Endothelial cell of umbilical vein (primary cell): ENCODE measurements around the gene LRRC56.

Experiments used
- POLR2A ChIP-seq: IDR thresholded peaks from 2 replicates; pipeline ENCODE4 v1.6.1; 2012; ENCODE audit warnings: low read depth, mild to moderate bottlenecking, control low read depth, low read length
- TF ChIP-seq, protein P1 (sequence below): IDR thresholded peaks from 2 replicates; pipeline ENCODE4 v1.6.1; 2011; ENCODE audit not compliant: insufficient read depth, insufficient read length
- TF ChIP-seq, protein P2 (sequence below), 2 donors: IDR thresholded peaks; 1 replicate in 1 of 2; 2 replicates in 1 of 2; pipeline ENCODE4 v1.5.1; 2011; ENCODE audit warnings: low read length in 2 of 2, mild to moderate bottlenecking in 2 of 2, moderate library complexity in 2 of 2, control low read depth in 1 of 2, inconsistent platforms in 1 of 2, low read depth in 1 of 2; ENCODE audit not compliant: insufficient read depth in 1 of 2; ENCODE audit errors: extremely low read depth in 1 of 2

DNA sequence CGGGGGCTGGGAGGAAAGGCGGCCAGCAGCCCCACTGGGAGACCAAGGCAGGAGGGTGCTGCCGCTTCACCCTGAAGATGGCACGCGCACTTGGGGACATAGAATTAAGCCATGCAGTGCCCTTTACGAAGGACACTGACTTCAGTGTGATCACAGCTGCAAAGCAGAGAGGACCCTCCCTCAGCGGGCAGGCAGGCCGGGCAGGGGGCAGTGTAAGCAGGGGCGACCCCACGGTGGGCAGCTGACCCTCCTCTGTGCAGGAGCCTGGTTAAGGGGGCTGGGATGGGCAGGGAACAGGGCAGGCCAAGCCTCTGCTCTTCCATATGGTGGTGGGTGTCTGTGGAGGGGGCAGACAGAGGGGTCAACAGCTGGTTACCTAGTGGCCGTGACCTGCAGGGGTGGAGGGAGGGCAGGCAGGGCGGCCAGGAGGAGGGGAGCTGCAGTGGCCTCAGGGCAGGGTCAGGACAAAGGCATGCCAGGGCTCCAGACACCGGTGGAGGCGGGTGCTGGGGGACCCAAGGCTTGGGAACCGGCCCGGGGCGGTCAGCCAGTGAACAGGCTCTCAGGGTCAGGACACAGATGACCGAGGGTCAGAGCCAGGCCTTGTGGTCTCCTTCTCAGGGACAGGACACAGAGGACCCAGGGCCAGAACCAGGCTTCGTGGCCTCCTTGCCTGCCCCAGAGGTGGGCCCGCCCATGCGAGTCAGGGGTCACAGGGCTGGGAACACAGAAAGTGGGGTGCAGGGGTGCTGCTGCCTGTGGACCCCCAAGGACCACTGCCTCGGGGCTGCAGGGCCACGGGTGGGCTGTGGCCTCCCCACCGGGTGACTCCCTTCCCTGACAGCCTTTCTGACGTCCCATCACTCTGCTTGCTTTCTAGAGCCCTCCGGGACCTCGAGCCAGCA is 16.0 kb downstream of the LRRC56 start:
- TF ChIP-seq, protein P1, sequence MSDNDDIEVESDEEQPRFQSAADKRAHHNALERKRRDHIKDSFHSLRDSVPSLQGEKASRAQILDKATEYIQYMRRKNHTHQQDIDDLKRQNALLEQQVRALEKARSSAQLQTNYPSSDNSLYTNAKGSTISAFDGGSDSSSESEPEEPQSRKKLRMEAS: no peak
- TF ChIP-seq POLR2A: no peak
- TF ChIP-seq, protein P2, sequence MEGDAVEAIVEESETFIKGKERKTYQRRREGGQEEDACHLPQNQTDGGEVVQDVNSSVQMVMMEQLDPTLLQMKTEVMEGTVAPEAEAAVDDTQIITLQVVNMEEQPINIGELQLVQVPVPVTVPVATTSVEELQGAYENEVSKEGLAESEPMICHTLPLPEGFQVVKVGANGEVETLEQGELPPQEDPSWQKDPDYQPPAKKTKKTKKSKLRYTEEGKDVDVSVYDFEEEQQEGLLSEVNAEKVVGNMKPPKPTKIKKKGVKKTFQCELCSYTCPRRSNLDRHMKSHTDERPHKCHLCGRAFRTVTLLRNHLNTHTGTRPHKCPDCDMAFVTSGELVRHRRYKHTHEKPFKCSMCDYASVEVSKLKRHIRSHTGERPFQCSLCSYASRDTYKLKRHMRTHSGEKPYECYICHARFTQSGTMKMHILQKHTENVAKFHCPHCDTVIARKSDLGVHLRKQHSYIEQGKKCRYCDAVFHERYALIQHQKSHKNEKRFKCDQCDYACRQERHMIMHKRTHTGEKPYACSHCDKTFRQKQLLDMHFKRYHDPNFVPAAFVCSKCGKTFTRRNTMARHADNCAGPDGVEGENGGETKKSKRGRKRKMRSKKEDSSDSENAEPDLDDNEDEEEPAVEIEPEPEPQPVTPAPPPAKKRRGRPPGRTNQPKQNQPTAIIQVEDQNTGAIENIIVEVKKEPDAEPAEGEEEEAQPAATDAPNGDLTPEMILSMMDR (IDR thresholded peaks at IDR 0.05; ENCODE audit: extremely low read depth in 1 of 2, insufficient read depth in 1 of 2, low read depth in 1 of 2, low read length in 2 of 2): no peak
